GM15510 (cell line): ENCODE measurements around the gene ANKDD1B.

ENCODE experiments used
- POLR2A ChIP-seq: IDR thresholded peaks from 3 replicates; pipeline ENCODE4 v1.6.1; 2011; ENCODE audit warnings: borderline replicate concordance; ENCODE audit not compliant: insufficient read length; ENCODE audit errors: extremely low read depth

ANKDD1B gene

DNA sequence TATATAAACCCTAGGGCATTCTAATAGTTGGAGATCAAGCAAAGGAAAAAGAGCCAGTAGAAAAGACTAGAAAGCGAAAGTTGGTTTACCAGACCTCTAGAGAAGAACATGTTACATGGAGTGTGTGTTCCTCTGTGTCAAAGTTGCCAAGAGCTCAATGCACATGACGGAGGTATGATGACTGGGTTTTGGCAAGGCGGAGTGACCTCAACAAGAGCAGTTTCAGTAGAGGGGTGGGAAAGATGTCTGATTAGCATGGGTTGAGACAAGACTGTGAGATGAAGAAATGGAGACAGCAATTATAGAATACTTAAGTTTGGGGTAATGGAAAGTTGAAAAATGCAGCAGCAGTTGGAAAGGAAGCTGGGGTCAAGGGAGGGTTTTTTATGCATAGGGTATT is 1.6 kb downstream of the ANKDD1B start:
- no peak for TF ChIP-seq POLR2A

DNA sequence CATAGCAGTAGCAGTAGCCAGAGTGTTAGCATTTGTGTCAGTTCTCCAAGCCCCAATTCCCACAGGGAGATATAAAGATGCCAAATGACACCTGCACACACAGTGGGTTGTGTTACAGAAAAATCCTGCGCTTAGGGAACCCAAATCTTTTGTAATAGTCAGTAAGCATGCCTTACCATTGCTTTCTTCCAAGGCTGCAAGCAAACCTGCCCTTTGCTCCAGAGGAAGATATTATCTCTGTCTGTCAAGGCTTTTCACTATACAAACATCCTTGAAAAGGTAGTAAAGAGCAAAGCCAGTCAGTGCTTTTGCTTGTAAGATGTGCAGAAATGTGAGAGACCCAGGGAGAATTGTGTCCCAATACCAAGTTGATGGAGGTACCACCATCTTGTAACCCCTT is 2.9 kb downstream of the ANKDD1B start:
- no peak for TF ChIP-seq POLR2A

- no peak for TF ChIP-seq POLR2A
Observed at GRCh38 chr5:75616371-75616881, 5.2 kb downstream of the ANKDD1B start.

DNA sequence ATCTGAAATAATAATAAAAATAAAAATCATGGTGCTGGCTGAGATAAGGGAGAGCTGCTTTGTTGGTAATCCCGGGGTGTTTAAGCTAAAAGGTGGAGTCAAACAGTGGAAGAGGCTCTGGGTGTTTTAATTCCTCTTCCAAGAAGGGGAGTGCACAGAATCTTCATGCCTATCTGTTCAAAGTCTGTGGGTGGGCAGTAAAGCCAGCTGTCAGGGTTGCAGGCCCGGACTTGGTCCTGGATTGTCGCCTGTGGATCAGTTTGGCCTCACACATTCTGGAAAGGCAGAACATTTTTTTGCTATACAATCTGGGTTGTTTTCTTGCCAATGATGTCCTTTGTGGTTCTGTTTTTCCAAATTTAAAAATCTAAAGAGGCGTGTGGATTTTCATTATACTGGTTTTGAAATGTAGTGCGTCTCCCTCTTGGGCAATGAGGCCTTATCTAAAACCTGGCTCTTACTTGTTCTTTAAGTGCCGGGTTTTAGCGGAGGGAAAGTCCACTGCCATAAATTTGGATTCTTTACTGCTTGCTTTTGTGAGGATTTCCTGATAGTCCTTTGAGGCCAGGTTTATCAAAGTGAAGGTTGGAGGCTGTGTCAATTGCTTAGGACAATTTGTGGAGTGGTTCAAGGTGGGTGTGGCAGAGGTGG is 5.8 kb downstream of the ANKDD1B start:
- no peak for TF ChIP-seq POLR2A

DNA sequence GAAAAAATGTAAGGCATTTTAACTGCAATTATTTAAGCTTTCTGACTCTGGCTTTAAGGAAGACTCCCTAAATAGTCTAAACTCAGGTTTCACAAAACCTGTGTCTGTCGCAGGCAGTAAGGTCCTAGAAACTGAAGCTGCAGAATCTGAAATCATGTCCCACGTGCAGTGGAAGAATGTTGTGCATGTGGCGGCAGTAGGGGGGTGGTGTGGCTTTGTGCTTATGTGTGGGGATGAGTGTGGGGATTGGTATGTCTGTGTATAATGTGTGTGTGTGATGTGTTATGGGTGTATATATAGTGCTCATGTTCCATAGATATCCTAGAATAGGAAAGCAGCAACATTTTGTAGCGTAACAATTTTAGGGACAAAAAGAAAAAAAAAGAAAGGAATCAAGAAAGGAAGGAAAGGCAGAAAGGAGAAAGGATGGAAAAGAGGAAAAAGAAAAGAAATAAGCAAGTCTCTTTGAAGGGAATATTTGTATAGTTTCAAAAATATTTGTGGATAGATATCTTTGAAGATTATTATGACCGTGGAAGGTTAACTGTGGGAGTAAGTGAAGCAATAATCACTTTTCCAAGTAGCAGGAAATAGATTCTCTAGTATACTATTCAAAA is 6.6 kb downstream of the ANKDD1B start:
- TF ChIP-seq POLR2A, result no peak

DNA sequence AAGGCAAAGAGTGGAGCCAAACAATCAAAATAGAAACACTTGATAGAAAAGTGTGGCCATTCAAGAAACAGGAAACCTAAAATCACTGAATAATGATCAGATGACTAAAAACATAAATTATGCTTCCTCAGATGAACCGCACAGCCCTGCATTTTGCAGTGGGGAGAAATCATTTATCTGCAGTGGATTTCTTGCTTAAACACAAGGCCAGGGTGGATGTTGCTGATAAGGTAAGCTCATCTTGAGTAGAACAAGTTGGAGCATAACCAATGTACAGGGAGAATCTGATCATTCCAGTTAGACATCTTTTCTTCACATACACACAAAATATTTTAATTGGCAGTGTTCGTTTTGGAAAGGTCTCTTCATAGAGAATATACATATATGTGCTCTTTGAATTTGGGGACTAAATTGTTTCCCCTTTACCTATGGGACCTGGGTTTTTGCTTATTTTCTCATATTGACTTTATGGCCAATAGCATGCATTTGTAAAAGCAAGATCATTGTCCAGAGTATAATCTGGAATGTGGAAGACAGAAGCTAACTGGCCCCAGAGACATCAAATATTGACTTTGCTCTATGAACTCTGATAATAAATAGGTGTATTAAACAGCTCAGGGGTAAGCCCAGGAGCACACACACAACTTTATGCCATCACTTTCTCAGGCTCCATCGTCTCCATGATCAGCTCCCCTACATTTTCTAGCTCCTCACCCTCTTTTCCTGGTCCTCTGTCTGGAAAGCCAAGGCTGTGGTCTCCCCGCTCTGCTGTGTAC is 9.1 kb downstream of the ANKDD1B start:
- TF ChIP-seq POLR2A, result no peak

DNA sequence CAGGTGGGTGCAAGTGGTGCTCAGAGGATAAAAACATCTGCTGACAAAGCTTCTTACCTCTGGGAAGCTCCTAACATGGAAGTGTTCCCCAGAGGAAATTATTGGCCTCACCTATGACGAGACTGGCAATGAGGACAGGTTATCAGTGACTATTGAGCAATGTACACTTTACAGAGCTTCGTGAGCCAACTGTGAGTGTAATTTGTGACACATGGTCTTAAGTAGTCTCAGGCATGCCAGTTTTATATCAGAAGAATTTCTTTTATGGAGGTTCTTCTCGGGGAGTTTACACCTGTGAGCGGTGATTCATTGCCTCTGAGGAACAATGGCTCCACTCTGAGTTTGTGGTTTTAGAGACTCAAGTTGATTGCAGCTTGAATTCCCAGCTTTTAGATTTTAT is 11.3 kb downstream of the ANKDD1B start:
- no peak for TF ChIP-seq POLR2A

- TF ChIP-seq POLR2A, result no peak
Observed at GRCh38 chr5:75623846-75624245, 12.6 kb downstream of the ANKDD1B start.

DNA sequence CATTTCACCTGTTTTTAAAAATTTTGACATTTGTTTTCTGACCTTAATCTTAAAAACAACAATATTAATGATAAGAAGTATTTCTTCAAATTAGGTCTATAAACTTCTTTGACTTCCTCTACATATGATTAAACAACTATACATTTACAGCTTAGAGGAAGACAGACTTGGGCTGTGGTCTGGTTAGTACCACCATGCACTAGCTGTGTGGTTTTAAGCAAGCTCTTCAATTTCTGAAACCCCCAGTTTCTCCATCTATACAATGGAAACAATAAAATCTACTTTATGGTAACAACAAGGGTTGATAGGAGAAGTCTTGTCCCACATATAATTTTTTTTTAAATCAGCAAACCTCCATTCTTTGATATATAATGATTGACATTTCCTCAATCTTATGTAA is 15.7 kb downstream of the ANKDD1B start:
- no peak for TF ChIP-seq POLR2A

GRCh38 chr5:75627801-75628200 is 16.5 kb downstream of the ANKDD1B start:
- TF ChIP-seq POLR2A, result no peak

GRCh38 chr5:75630875-75631274 is 19.6 kb downstream of the ANKDD1B start:
- TF ChIP-seq POLR2A, result no peak

DNA sequence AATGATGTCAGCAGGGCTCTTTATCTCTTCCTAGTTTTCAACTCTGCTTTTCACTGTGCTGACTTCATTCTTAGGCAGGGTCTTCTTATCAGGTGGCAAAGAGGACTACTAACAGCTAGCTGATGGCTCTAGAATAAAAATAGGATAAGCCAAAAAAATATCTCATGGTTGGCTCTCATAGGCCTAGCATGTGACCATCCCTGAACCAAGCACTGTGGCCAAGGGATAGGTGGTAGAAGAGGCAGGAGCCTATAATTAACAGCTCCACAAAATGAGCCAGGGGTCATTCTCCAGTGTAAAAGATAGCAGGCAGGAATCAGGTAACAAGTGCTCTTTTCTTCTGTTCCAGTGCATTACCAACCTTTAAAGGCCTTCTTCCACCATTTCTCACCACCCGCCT is 21.1 kb downstream of the ANKDD1B start:
- no peak for TF ChIP-seq POLR2A

DNA sequence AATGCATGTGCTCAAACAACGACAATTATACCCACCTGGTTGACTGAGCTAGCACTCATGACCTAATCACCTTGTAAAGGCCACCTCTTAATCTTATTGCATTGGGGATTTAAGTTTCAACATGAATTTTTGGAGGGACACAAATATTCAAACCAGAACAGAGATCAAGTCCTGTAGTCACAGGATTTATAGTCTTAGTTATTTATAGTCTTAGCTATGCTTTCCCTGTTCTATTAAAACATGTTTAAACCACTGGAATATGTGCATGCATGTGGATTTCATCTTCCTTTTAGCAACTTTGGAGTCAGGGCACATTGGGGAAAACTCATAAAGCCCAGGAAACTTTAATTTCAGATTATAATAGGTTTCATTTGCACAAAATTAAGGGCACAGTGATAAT is 26.7 kb downstream of the ANKDD1B start:
- TF ChIP-seq POLR2A, result no peak

GRCh38 chr5:75639535-75640311 is 28.5 kb downstream of the ANKDD1B start:
- TF ChIP-seq POLR2A, result no peak

DNA sequence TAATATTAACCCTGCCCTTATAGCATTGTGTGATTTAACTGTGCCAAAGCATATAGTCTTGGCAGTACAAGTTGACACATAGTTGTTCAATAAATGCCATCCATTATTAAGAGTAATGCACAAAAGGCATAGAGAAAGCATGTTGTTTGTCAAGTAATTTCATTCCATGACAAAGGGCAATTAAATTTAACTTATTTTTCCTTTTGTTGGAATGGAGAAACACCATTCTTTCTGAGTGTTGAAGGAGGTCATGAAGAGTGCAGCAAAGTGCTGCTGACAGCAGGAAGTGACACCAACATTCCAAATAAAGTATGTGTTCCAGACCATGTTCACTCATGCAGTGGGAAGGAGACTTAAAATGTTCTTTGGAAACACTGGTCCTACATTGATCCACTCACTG is 29.1 kb downstream of the ANKDD1B start:
- TF ChIP-seq POLR2A, result no peak
